Measurements from ENCODE around the gene UROS.
A peak's percentile ranks its signal among the peaks of the same experiment; 100 is the strongest.

Gene UROS

GRCh38 chr10:125838802-125839575 is 15.9 kb upstream of the UROS start:
- TF ChIP-seq, protein P1, sequence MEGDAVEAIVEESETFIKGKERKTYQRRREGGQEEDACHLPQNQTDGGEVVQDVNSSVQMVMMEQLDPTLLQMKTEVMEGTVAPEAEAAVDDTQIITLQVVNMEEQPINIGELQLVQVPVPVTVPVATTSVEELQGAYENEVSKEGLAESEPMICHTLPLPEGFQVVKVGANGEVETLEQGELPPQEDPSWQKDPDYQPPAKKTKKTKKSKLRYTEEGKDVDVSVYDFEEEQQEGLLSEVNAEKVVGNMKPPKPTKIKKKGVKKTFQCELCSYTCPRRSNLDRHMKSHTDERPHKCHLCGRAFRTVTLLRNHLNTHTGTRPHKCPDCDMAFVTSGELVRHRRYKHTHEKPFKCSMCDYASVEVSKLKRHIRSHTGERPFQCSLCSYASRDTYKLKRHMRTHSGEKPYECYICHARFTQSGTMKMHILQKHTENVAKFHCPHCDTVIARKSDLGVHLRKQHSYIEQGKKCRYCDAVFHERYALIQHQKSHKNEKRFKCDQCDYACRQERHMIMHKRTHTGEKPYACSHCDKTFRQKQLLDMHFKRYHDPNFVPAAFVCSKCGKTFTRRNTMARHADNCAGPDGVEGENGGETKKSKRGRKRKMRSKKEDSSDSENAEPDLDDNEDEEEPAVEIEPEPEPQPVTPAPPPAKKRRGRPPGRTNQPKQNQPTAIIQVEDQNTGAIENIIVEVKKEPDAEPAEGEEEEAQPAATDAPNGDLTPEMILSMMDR (IDR thresholded peaks at IDR 0.05; ENCODE audit: control insufficient read depth, extremely low read depth, insufficient read depth) = no peak
- DNase-seq (ENCODE audit: low read depth) = no peak
- H3K4me3 ChIP-seq (ENCODE audit: low read depth, low read length) = no peak overlapping the region

- TF ChIP-seq, protein P1 (IDR thresholded peaks at IDR 0.05; ENCODE audit: control insufficient read depth, extremely low read depth, insufficient read depth) = peak; percentile 24; the same call in 1 of the 2 replicates
- DNase-seq (ENCODE audit: low read depth) = peak; percentile 94
- peak overlapping the region; percentile 0; the same call in 1 of the 2 replicates for H3K4me3 ChIP-seq (ENCODE audit: low read depth, low read length)
Measured at GRCh38 chr10:125836746-125837145, 13.7 kb upstream of the UROS start.

- DNase-seq (ENCODE audit: low read depth) = no peak
- no peak overlapping the region for H3K4me3 ChIP-seq (ENCODE audit: low read depth, low read length)
- TF ChIP-seq, protein P1 (IDR thresholded peaks at IDR 0.05; ENCODE audit: control insufficient read depth, extremely low read depth, insufficient read depth) = no peak
Measured at GRCh38 chr10:125828311-125828710, 5.3 kb upstream of the UROS start.

- TF ChIP-seq, protein P1 (IDR thresholded peaks at IDR 0.05; ENCODE audit: control insufficient read depth, extremely low read depth, insufficient read depth) = no peak
- DNase-seq (ENCODE audit: low read depth) = no peak
Measured at GRCh38 chr10:125827133-125827532, 4.1 kb upstream of the UROS start.

DNA sequence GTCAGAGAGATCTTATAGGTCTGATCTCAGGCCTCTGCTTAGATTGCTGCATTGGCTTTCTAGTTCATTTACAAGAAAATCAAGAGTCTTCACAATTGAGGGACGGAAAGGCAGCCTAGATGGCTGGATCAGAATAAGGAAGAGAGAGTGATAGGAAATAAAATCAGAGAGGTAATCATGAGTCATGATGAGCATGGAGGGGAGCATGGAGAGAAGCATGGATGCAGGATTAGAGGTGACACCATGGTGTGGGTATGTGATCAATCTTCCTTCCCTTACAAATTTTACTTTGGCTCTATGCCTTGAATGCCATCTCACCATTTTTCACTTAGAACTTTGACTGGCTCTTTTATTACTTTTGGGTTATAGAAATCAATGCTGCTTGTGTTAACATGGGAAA is 1.7 kb upstream of the UROS start:
- peak overlapping the region; percentile 63 for H3K4me3 ChIP-seq (ENCODE audit: low read depth, low read length)
- DNase-seq (ENCODE audit: low read depth) = no peak
- TF ChIP-seq, protein P1 (IDR thresholded peaks at IDR 0.05; ENCODE audit: control insufficient read depth, extremely low read depth, insufficient read depth) = no peak

More at GRCh38 chr10:125827133-125827532, 4.1 kb upstream of the UROS start:
- H3K4me3 ChIP-seq (ENCODE audit: low read depth, low read length) = no peak overlapping the region

DNA sequence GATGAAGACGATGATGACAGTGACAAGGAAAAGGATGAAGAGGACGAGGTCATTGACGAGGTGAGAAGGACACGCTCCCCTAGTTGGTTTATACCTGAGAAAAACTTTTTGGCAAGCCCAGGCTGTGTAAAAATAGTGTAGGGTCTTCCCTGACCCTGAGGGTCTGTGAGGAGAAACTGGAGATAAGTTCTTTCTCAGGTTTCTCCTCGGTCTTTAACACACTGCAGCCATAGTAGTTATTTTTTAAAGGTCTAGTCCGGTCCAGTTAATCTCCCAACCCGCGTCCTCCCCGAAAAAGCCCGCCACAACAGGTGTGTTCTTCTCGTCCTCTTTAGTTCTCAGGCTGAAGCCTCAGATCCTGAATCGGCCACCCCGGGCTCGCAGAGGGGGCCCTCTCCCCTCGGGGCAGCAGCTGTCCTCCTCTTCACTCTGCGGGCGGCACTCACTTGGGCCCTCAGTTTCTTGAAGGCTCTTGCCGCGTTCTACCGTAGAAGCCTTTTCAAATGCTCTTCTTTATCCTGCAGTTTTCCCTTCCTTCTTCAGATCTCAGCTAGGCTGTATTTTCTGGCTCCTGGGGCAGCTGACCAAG is 699 bp upstream of the UROS start:
- no peak for DNase-seq (ENCODE audit: low read depth)
- peak overlapping the region; percentile 63 for H3K4me3 ChIP-seq (ENCODE audit: low read depth, low read length)
- TF ChIP-seq, protein P1 (IDR thresholded peaks at IDR 0.05; ENCODE audit: control insufficient read depth, extremely low read depth, insufficient read depth) = no peak

Measured in LNCaP clone FGC (cell line).